HCT116 (cell line): ENCODE data around the gene CCDC32. TPM values are rescaled to one million over a fixed set of nuclear protein-coding genes. Genes with fewer than 3 reads are reported as not detected.

Experiments used
- ATAC-seq: fragments of 200-7000 bp; cut with Tn5 transposase; 2 replicates; pipeline ENCODE4 v1.9.1; 2020; ENCODE audit warnings: mild to moderate bottlenecking, moderate library complexity
- BruUV-seq: library from RNA; stranded (reverse); fragments of 400-500 nt; replicated peaks from 2 replicates; lab custom pipeline; 2021; lab: Mats Ljungman, UMichigan
- CTCF ChIA-PET: fragments of 300-600 bp; sonication (Branson Sonifier 250); formaldehyde crosslinking; loops from one replicate; lab custom pipeline; 2021; ENCODE audit warnings: antibody characterized with exemption; lab: Charles Lee
- POLR2A ChIA-PET: fragments of 300-600, 350-600 bp; sonication (Branson Sonifier 250); formaldehyde crosslinking; loops from one replicate; lab custom pipeline; 2021; ENCODE audit warnings: antibody characterized with exemption; lab: Charles Lee
- RAD21 ChIA-PET, 2 experiments: fragments of 300-600 bp; sonication (Branson Sonifier 250); formaldehyde crosslinking; loops; one replicate each; lab custom pipeline; 2023; ENCODE audit warnings: low total read pairs in 2 of 2; ENCODE audit not compliant: uncharacterized antibody in 2 of 2, unreplicated experiment in 2 of 2, low non-redundant PET in 1 of 2; lab: Charles Lee
- DNase-seq: peaks from one replicate; pipeline ENCODE4 v3.0.0-alpha.2; 2010; ENCODE audit warnings: low read depth, low spot score
- H2AFZ ChIP-seq: fragments of 200-600 bp; shearing (Covaris generic), sonication (generic); 2 replicates; pipeline ENCODE4 v1.6.1; 2017; ENCODE audit warnings: low read depth, mixed run types, mixed read lengths, antibody characterized with exemption, low read length; ENCODE audit not compliant: poor library complexity, severe bottlenecking
- H3K27ac ChIP-seq: 2 replicates; pipeline ENCODE4 v1.5.1; 2012; ENCODE audit warnings: low read depth, low read length
- H3K27me3 ChIP-seq: fragments of 200-600 bp; sonication (generic); 2 replicates; pipeline ENCODE4 v1.6.1; 2016; ENCODE audit warnings: mixed run types, low read length, mixed read lengths; ENCODE audit not compliant: insufficient read depth
- H3K36me3 ChIP-seq, 2 experiments: fragments of 200-500 bp in 1 of 2; fragments of 200-600 bp in 1 of 2; sonication (Bioruptor generic) in 1 of 2; sonication (generic) in 1 of 2; 2 replicates each; pipeline versions ENCODE4 v1.5.1 to v1.6.1; 2014 to 2016; ENCODE audit warnings: low read length in 2 of 2, inconsistent platforms in 1 of 2, mixed read lengths in 1 of 2, mixed run types in 1 of 2; ENCODE audit not compliant: insufficient read depth in 2 of 2, control insufficient read depth in 1 of 2
- H3K4me1 ChIP-seq, 2 experiments: fragments of 200-600 bp in 1 of 2; sonication (generic) in 1 of 2; 2 replicates each; pipeline versions ENCODE4 v1.5.1 to v1.6.1; 2012 to 2017; ENCODE audit warnings: low read length in 2 of 2, inconsistent platforms in 1 of 2, mild to moderate bottlenecking in 1 of 2, mixed read lengths in 1 of 2, mixed run types in 1 of 2, moderate library complexity in 1 of 2; ENCODE audit not compliant: insufficient read depth in 2 of 2, control insufficient read depth in 1 of 2
- H3K4me2 ChIP-seq: fragments of 200-600 bp; sonication (generic); 2 replicates; pipeline ENCODE4 v1.6.1; 2017; ENCODE audit warnings: mixed run types, low read length, mixed read lengths
- H3K4me3 ChIP-seq, 2 experiments: fragments of 200-600 bp in 1 of 2; sonication (generic) in 1 of 2; replicated peaks in 1 of 2; 2 replicates each; pipeline ENCODE4 v1.5.1; 2011 to 2016; ENCODE audit warnings: low read length in 2 of 2, control low read depth in 1 of 2, low read depth in 1 of 2, mild to moderate bottlenecking in 1 of 2, mixed read lengths in 1 of 2, mixed run types in 1 of 2
- H3K79me2 ChIP-seq: fragments of 200-600 bp; sonication (generic); 2 replicates; pipeline ENCODE4 v1.6.1; 2017; ENCODE audit warnings: mild to moderate bottlenecking, mixed run types, low read length, moderate library complexity, mixed read lengths; ENCODE audit not compliant: insufficient read depth
- H3K9ac ChIP-seq: fragments of 200-600 bp; sonication (generic); 2 replicates; pipeline ENCODE4 v1.6.1; 2016; ENCODE audit warnings: low read length, mixed read lengths
- H3K9me2 ChIP-seq: fragments of 200-600 bp; sonication (generic), shearing (Covaris generic); 2 replicates; pipeline ENCODE4 v1.6.1; 2017; ENCODE audit warnings: mixed run types, mild to moderate bottlenecking, moderate library complexity; ENCODE audit not compliant: insufficient read depth
- H3K9me3 ChIP-seq, 2 experiments: fragments of 200-500 bp in 1 of 2; fragments of 200-600 bp in 1 of 2; sonication (Bioruptor generic) in 1 of 2; sonication (generic) in 1 of 2; 2 replicates each; pipeline ENCODE4 v1.6.1; 2014 to 2017; ENCODE audit warnings: low read length in 2 of 2, mixed read lengths in 2 of 2, inconsistent platforms in 1 of 2, low read depth in 1 of 2, mild to moderate bottlenecking in 1 of 2, mixed run types in 1 of 2, moderate library complexity in 1 of 2; ENCODE audit not compliant: control insufficient read depth in 1 of 2, insufficient read depth in 1 of 2
- H4K20me1 ChIP-seq: fragments of 200-600 bp; sonication (generic), shearing (Covaris generic); 2 replicates; pipeline ENCODE4 v1.6.1; 2017; ENCODE audit warnings: mixed run types, mild to moderate bottlenecking, moderate library complexity; ENCODE audit not compliant: insufficient read depth
- CBX3 ChIP-seq: IDR thresholded peaks from 2 replicates; pipeline ENCODE4 v1.6.1; 2012; ENCODE audit warnings: low read depth
- CEBPB ChIP-seq: IDR thresholded peaks from 2 replicates; pipeline ENCODE4 v1.6.1; 2012; ENCODE audit warnings: low read depth
- CTCF ChIP-seq, 3 experiments: fragments of 200-600 bp in 1 of 3; sonication (generic) in 1 of 3; IDR thresholded peaks in 2 of 3; conservative IDR thresholded peaks in 1 of 3; 2 replicates each; pipeline ENCODE4 v1.5.1; 2012 to 2017; ENCODE audit warnings: low read depth in 2 of 3, low read length in 2 of 3, antibody characterized with exemption in 1 of 3, borderline replicate concordance in 1 of 3, control low read depth in 1 of 3, mild to moderate bottlenecking in 1 of 3, mixed read lengths in 1 of 3, mixed run types in 1 of 3, moderate library complexity in 1 of 3; ENCODE audit not compliant: insufficient read depth in 1 of 3
- EGR1 ChIP-seq: IDR thresholded peaks from 2 replicates; pipeline ENCODE4 v1.6.1; 2012; ENCODE audit warnings: low read depth
- ELF1 ChIP-seq: IDR thresholded peaks from 2 replicates; pipeline ENCODE4 v1.6.1; 2012; ENCODE audit warnings: low read depth, borderline replicate concordance
- EZH2 ChIP-seq: fragments of 200-600 bp; sonication (generic); IDR thresholded peaks from 2 replicates; pipeline ENCODE4 v1.6.1; 2017; ENCODE audit warnings: antibody characterized with exemption, mixed run types
- EZH2phosphoT487 ChIP-seq: fragments of 200-600 bp; IDR thresholded peaks from 2 replicates; pipeline ENCODE4 v1.6.1; 2018; ENCODE audit warnings: antibody characterized with exemption, borderline replicate concordance
- FOSL1 ChIP-seq: IDR thresholded peaks from 2 replicates; pipeline ENCODE4 v1.6.1; 2012; ENCODE audit warnings: low read depth
- POLR2A ChIP-seq: IDR thresholded peaks from 2 replicates; pipeline ENCODE4 v1.7.0; 2011; ENCODE audit warnings: borderline replicate concordance; ENCODE audit not compliant: insufficient read depth, insufficient read length; ENCODE audit errors: extremely low read depth
- POLR2AphosphoS5 ChIP-seq: IDR thresholded peaks from 2 replicates; pipeline ENCODE4 v1.6.1; 2011; ENCODE audit warnings: mild to moderate bottlenecking, low read depth, low read length, moderate library complexity
- RAD21 ChIP-seq: IDR thresholded peaks from 2 replicates; pipeline ENCODE4 v1.6.1; 2012; ENCODE audit warnings: low read depth, mild to moderate bottlenecking
- SIN3A ChIP-seq: IDR thresholded peaks from 2 replicates; pipeline ENCODE4 v1.6.1; 2012; ENCODE audit warnings: low read depth
- SP1 ChIP-seq: IDR thresholded peaks from 2 replicates; pipeline ENCODE4 v1.6.1; 2012; ENCODE audit warnings: low read depth
- SRF ChIP-seq: IDR thresholded peaks from 2 replicates; pipeline ENCODE4 v1.6.1; 2012; ENCODE audit warnings: low read depth
- YY1 ChIP-seq: IDR thresholded peaks from 2 replicates; pipeline ENCODE4 v1.6.1; 2011; ENCODE audit warnings: low read length, low read depth, moderate library complexity, mild to moderate bottlenecking; ENCODE audit not compliant: insufficient replicate concordance; ENCODE audit errors: extremely low read depth
- ZFX ChIP-seq: fragments of 450-650 bp; IDR thresholded peaks from 2 replicates; pipeline ENCODE4 v1.6.1; 2017
- ZNF274 ChIP-seq: fragments of 200-500 bp; sonication (Bioruptor generic); IDR thresholded peaks from 2 replicates; pipeline ENCODE4 v1.6.1; 2014; ENCODE audit warnings: mild to moderate bottlenecking, low read depth, low read length, inconsistent platforms
- intact Hi-C: fragments of 100-400 bp; cut with micrococcal nuclease; formaldehyde crosslinking; loops from 2 replicates; pipeline ENCODE4 v1.10.0; 2022
- total RNA-seq: library from RNA; stranded (reverse); gene quantifications from one replicate; pipeline ENCODE4 v1.2.1, GENCODE V29; 2021; ENCODE audit not compliant: unreplicated experiment
- TF ChIP-seq, protein P1 (sequence below): IDR thresholded peaks from 2 replicates; pipeline ENCODE4 v1.6.1; 2012; ENCODE audit warnings: low read depth
- TF ChIP-seq, protein P2 (sequence below): IDR thresholded peaks from 2 replicates; pipeline ENCODE4 v1.6.1; 2011; ENCODE audit warnings: mild to moderate bottlenecking, low read length, moderate library complexity; ENCODE audit not compliant: insufficient replicate concordance; ENCODE audit errors: extremely low read depth
- TF ChIP-seq, protein P3 (sequence below): IDR thresholded peaks from 2 replicates; pipeline ENCODE4 v1.6.1; 2012

The CCDC32 gene
- total RNA-seq, 1 experiment from 2014 or later: 18.6 TPM

DNA sequence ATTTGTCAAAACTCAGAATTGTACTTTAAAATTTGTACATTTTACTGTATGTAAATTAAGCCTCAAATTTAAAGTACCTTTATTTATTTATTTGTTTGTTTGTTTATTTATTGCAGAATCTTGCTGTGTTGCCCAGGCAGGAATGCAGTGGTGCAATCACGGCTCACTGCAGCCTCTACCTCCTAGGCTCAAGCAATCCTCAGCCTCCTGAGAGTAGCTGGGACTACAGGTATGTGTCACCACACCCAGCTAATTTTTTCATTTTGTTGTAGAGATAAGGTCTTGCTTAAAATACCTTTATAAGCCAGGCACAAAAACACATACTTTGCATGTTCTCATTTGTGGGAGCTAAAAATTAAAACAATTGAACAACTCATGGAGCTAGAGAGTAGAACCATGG, 56.6 kb downstream of the CCDC32 start:
- TF ChIP-seq FOSL1 (no peak), CEBPB (no peak), ZFX (no peak), EZH2 (no peak), SP1 (no peak), EZH2phosphoT487 (no peak), RAD21 (no peak), POLR2A (no peak), YY1 (no peak), ELF1 (no peak), SIN3A (no peak), ZNF274 (no peak), SRF (no peak), EGR1 (no peak), CBX3 (no peak), CTCF (IDR thresholded peaks at IDR 0.05 in 2 of 3, conservative IDR thresholded peaks at IDR 0.05 in 1 of 3; ENCODE audit: borderline replicate concordance in 1 of 3, insufficient read depth in 1 of 3, low read depth in 2 of 3, low read length in 2 of 3) (no peak), POLR2AphosphoS5 (no peak)
- TF ChIP-seq, protein P1, sequence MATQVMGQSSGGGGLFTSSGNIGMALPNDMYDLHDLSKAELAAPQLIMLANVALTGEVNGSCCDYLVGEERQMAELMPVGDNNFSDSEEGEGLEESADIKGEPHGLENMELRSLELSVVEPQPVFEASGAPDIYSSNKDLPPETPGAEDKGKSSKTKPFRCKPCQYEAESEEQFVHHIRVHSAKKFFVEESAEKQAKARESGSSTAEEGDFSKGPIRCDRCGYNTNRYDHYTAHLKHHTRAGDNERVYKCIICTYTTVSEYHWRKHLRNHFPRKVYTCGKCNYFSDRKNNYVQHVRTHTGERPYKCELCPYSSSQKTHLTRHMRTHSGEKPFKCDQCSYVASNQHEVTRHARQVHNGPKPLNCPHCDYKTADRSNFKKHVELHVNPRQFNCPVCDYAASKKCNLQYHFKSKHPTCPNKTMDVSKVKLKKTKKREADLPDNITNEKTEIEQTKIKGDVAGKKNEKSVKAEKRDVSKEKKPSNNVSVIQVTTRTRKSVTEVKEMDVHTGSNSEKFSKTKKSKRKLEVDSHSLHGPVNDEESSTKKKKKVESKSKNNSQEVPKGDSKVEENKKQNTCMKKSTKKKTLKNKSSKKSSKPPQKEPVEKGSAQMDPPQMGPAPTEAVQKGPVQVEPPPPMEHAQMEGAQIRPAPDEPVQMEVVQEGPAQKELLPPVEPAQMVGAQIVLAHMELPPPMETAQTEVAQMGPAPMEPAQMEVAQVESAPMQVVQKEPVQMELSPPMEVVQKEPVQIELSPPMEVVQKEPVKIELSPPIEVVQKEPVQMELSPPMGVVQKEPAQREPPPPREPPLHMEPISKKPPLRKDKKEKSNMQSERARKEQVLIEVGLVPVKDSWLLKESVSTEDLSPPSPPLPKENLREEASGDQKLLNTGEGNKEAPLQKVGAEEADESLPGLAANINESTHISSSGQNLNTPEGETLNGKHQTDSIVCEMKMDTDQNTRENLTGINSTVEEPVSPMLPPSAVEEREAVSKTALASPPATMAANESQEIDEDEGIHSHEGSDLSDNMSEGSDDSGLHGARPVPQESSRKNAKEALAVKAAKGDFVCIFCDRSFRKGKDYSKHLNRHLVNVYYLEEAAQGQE: no peak
- TF ChIP-seq, protein P2, sequence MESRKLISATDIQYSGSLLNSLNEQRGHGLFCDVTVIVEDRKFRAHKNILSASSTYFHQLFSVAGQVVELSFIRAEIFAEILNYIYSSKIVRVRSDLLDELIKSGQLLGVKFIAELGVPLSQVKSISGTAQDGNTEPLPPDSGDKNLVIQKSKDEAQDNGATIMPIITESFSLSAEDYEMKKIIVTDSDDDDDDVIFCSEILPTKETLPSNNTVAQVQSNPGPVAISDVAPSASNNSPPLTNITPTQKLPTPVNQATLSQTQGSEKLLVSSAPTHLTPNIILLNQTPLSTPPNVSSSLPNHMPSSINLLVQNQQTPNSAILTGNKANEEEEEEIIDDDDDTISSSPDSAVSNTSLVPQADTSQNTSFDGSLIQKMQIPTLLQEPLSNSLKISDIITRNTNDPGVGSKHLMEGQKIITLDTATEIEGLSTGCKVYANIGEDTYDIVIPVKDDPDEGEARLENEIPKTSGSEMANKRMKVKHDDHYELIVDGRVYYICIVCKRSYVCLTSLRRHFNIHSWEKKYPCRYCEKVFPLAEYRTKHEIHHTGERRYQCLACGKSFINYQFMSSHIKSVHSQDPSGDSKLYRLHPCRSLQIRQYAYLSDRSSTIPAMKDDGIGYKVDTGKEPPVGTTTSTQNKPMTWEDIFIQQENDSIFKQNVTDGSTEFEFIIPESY: no peak
- TF ChIP-seq, protein P3, sequence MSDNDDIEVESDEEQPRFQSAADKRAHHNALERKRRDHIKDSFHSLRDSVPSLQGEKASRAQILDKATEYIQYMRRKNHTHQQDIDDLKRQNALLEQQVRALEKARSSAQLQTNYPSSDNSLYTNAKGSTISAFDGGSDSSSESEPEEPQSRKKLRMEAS: no peak
- intact Hi-C loops: loop anchor here (10.0 kb wide), 1 partner anchor 163 kb away; the partner anchor contains the start of gene CCDC9B
- POLR2A ChIA-PET: interaction anchor here (1.1 kb wide), 1 partner anchor 75 kb away, joined by 3 read pairs; no protein-coding TSS in a partner anchor
- CTCF ChIA-PET: interaction anchor here (1.1 to 1.5 kb wide), 2 partner anchors 10 to 12 kb away, joined by 3 to 4 read pairs; no protein-coding TSS in a partner anchor
- Histone ChIP-seq H3K4me1 (peaks cover 12 to 30% of the 10 kb centered on the region in 2 experiments), H3K4me3 (no peak overlapping the region), H3K9ac (no peak overlapping the region), H4K20me1 (no peaks in the 10 kb centered on the region), H2AFZ (no peak overlapping the region), H3K4me2 (no peak overlapping the region), H3K9me3 (no peaks in the 10 kb centered on the region), H3K27ac (no peak overlapping the region), H3K9me2 (no peaks in the 10 kb centered on the region), H3K36me3 (no peaks in the 10 kb centered on the region), H3K79me2 (no peaks in the 10 kb centered on the region), H3K27me3 (no peaks in the 10 kb centered on the region)
- ATAC-seq (no peak), DNase-seq (no peak)
- no TSS peak for BruUV-seq
- RAD21 ChIA-PET: interaction anchor here in 1 of 2 experiments (0.6 kb wide), 1 partner anchor 29 kb away, joined by 3 read pairs; no protein-coding TSS in a partner anchor
